ENCODE results near the gene DNAJC7. TPM values are rescaled to one million over a fixed set of nuclear protein-coding genes. Genes with fewer than 3 reads are reported as not detected.

The DNAJC7 gene
- total RNA-seq, 1 experiment from 2014 or later = 94.6 TPM

GRCh38 chr17:42061646-42062487, 44.6 kb upstream of the DNAJC7 start:
- no peak for TF ChIP-seq CTCF (conservative IDR thresholded peaks at IDR 0.05; ENCODE audit: low read depth, low read length)
- TF ChIP-seq EZH2 (IDR thresholded peaks at IDR 0.05; ENCODE audit: borderline replicate concordance, low read depth, low read length, poor library complexity, severe bottlenecking) = no peak
- no TSS peak for BruUV-seq (replicated peaks)
- no peak for DNase-seq (ENCODE audit: low spot score)
- H3K4me1 ChIP-seq (ENCODE audit: insufficient read depth, low read length, poor library complexity, severe bottlenecking) = no peaks in the 10 kb centered on the region
- no peaks in the 10 kb centered on the region for H3K36me3 ChIP-seq (ENCODE audit: insufficient read depth, low read length, poor library complexity, severe bottlenecking)
- intact Hi-C loops (cut with micrococcal nuclease; ENCODE audit: unreplicated experiment) = no loop called here
- H3K27ac ChIP-seq (ENCODE audit: low read depth, low read length, poor library complexity, severe bottlenecking) = no peak overlapping the region
- no peak overlapping the region for H3K4me3 ChIP-seq (ENCODE audit: low read depth, low read length, poor library complexity, severe bottlenecking)
- H3K9me3 ChIP-seq (ENCODE audit: low read depth, low read length, poor library complexity, severe bottlenecking) = no peaks in the 10 kb centered on the region
- H3K27me3 ChIP-seq (replicated peaks; ENCODE audit: insufficient read depth, low read depth, low read length, poor library complexity) = no peaks in the 10 kb centered on the region
- ChIA-PET POLR2A (ENCODE audit: low non-redundant PET) (no interaction called here), CTCF (interaction anchor here (0.7 kb wide), 1 partner anchor 30 kb away, joined by 13 read pairs; no protein-coding TSS in a partner anchor)

GRCh38 chr17:42060231-42060630, 43.0 kb upstream of the DNAJC7 start:
- BruUV-seq (replicated peaks) = no TSS peak
- no peaks in the 10 kb centered on the region for H3K4me1 ChIP-seq (ENCODE audit: insufficient read depth, low read length, poor library complexity, severe bottlenecking)
- DNase-seq (ENCODE audit: low spot score) = no peak
- H3K27me3 ChIP-seq (replicated peaks; ENCODE audit: insufficient read depth, low read depth, low read length, poor library complexity) = no peaks in the 10 kb centered on the region
- ChIA-PET POLR2A (ENCODE audit: low non-redundant PET) (no interaction called here), CTCF (no interaction called here)
- TF ChIP-seq EZH2 (IDR thresholded peaks at IDR 0.05; ENCODE audit: borderline replicate concordance, low read depth, low read length, poor library complexity, severe bottlenecking) = no peak
- TF ChIP-seq CTCF (conservative IDR thresholded peaks at IDR 0.05; ENCODE audit: low read depth, low read length) = no peak
- no peak overlapping the region for H3K4me3 ChIP-seq (ENCODE audit: low read depth, low read length, poor library complexity, severe bottlenecking)
- H3K27ac ChIP-seq (ENCODE audit: low read depth, low read length, poor library complexity, severe bottlenecking) = no peak overlapping the region
- no peaks in the 10 kb centered on the region for H3K36me3 ChIP-seq (ENCODE audit: insufficient read depth, low read length, poor library complexity, severe bottlenecking)
- intact Hi-C loops (cut with micrococcal nuclease; ENCODE audit: unreplicated experiment) = no loop called here
- H3K9me3 ChIP-seq (ENCODE audit: low read depth, low read length, poor library complexity, severe bottlenecking) = no peaks in the 10 kb centered on the region

GRCh38 chr17:42059815-42060214, 42.6 kb upstream of the DNAJC7 start:
- Histone ChIP-seq H3K36me3 (ENCODE audit: insufficient read depth, low read length, poor library complexity, severe bottlenecking) (no peaks in the 10 kb centered on the region), H3K27ac (ENCODE audit: low read depth, low read length, poor library complexity, severe bottlenecking) (no peak overlapping the region), H3K27me3 (replicated peaks; ENCODE audit: insufficient read depth, low read depth, low read length, poor library complexity) (no peaks in the 10 kb centered on the region), H3K4me1 (ENCODE audit: insufficient read depth, low read length, poor library complexity, severe bottlenecking) (no peaks in the 10 kb centered on the region), H3K9me3 (ENCODE audit: low read depth, low read length, poor library complexity, severe bottlenecking) (no peaks in the 10 kb centered on the region), H3K4me3 (ENCODE audit: low read depth, low read length, poor library complexity, severe bottlenecking) (no peak overlapping the region)
- BruUV-seq (replicated peaks) = no TSS peak
- no peak for DNase-seq (ENCODE audit: low spot score)
- ChIA-PET POLR2A (ENCODE audit: low non-redundant PET) (no interaction called here), CTCF (no interaction called here)
- intact Hi-C loops (cut with micrococcal nuclease; ENCODE audit: unreplicated experiment) = no loop called here
- TF ChIP-seq CTCF (conservative IDR thresholded peaks at IDR 0.05; ENCODE audit: low read depth, low read length) (no peak), EZH2 (IDR thresholded peaks at IDR 0.05; ENCODE audit: borderline replicate concordance, low read depth, low read length, poor library complexity, severe bottlenecking) (no peak)

All from A673 (cell line).